Body of pancreas (tissue), 4 donors: ENCODE measurements around the gene PBX2. TPM values are rescaled to one million over a fixed set of nuclear protein-coding genes. Genes with fewer than 3 reads are reported as not detected.

ENCODE experiments used
- ATAC-seq: fragments of 150-250 bp; one replicate; pipeline ENCODE4 v1.9.1; 2016
- DNase-seq, 4 donors: peaks; one replicate each; pipeline ENCODE4 v3.0.0-alpha.2; 2019
- H3K27ac ChIP-seq, 4 donors: fragments of 200-600 bp; sonication (generic); 1 replicate in 3 of 4; 2 replicates in 1 of 4; pipeline versions ENCODE4 v1.5.1 to v1.6.1; 2016 to 2019; ENCODE audit warnings: mild to moderate bottlenecking in 1 of 4, mixed read lengths in 1 of 4, moderate library complexity in 1 of 4
- H3K27me3 ChIP-seq, 2 donors: fragments of 200-600 bp; sonication (generic); one replicate each; pipeline ENCODE4 v1.6.0; 2016; ENCODE audit warnings: mild to moderate bottlenecking in 1 of 2
- H3K36me3 ChIP-seq, 2 donors: fragments of 200-600 bp; sonication (generic); replicated peaks in 1 of 2; 2 replicates each; pipeline ENCODE4 v1.5.1; 2016; ENCODE audit warnings: low read depth in 2 of 2; ENCODE audit not compliant: insufficient read depth in 1 of 2
- H3K4me1 ChIP-seq: fragments of 200-600 bp; sonication (generic); one replicate; pipeline ENCODE4 v1.6.0; 2016
- H3K4me3 ChIP-seq, 2 donors: fragments of 200-600 bp; sonication (generic); 1 replicate in 1 of 2; 2 replicates in 1 of 2; pipeline ENCODE4 v1.5.1; 2016 to 2019
- H3K9me3 ChIP-seq, 3 donors: fragments of 200-600 bp; sonication (generic); 1 replicate in 2 of 3; 2 replicates in 1 of 3; pipeline ENCODE4 v1.5.1; 2016
- POLR2A ChIP-seq, 3 donors: fragments of 450-650 bp; IDR thresholded peaks; one replicate each; pipeline ENCODE4 v1.6.1; 2016; ENCODE audit warnings: antibody characterized with exemption in 3 of 3, mild to moderate bottlenecking in 2 of 3
- WGBS, 2 donors: methylation state at CpG; one replicate each; pipeline ENCODE4 v1.1.5; 2017; 5-methylcytosine and 5-hydroxymethylcytosine counted together
- intact Hi-C: fragments of 100-400 bp; cut with DNase I; formaldehyde crosslinking; loops from one replicate; pipeline ENCODE4 v1.15.1; 2023
- total RNA-seq, 2 donors: library from RNA; depleted of rRNA; stranded (reverse); fragments of >200 nt; gene quantifications; one replicate each; pipeline ENCODE4 v1.1.0, GENCODE V29; 2016
- TF ChIP-seq, protein P1 (sequence below), 7 experiments: fragments of 450-650 bp in 4 of 7; fragments of 200-600 bp in 3 of 7; sonication (generic) in 3 of 7; IDR thresholded peaks; one replicate each; pipeline ENCODE4 v1.5.1; 2016 to 2019; ENCODE audit warnings: antibody characterized with exemption in 7 of 7

PBX2 gene
- total RNA-seq, 2 donors from 2014 or later = 28.8 to 31.3 TPM

DNA sequence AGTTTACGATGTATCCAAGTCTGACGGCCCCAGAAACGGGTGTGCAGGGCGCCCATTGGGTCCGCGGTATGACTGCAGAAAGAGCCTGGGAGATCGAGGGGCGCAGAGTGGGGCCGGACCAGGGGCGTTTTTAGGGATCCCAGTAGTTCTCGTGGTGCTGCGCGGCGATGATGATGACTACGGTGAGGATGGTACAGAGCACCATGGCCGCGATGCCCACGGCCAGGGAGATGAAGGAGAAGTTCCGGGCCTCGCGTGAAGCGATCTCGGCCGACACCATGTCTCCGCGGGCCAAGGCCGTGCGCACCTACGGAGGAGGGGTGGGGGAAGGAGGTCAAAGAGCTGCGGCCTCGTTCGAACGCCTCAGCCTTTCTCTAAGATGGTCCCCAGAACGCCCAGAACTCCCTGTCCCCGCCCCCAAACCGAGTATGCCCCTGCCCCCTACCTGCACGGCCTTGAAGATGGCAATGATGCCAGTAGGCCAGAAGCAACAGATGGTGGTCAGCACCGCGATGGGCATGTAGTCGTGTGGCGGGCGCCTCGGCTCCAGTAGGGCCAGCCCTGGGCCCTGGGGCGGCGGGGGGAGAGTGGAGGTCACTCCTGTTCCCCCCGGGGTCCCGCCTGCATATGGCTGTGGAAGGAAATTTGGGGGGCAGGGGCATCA lies 40.8 kb downstream of the PBX2 start:
- no peak for DNase-seq
- no peaks in the 10 kb centered on the region for H3K36me3 ChIP-seq
- H3K4me3 ChIP-seq = no peak overlapping the region
- peaks cover 23% of the 10 kb centered on the region for H3K4me1 ChIP-seq
- H3K27me3 ChIP-seq = peaks cover 0 to 8% of the 10 kb centered on the region in 2 donors
- TF ChIP-seq POLR2A (IDR thresholded peaks at IDR 0.05) = no peak
- TF ChIP-seq, protein P1, sequence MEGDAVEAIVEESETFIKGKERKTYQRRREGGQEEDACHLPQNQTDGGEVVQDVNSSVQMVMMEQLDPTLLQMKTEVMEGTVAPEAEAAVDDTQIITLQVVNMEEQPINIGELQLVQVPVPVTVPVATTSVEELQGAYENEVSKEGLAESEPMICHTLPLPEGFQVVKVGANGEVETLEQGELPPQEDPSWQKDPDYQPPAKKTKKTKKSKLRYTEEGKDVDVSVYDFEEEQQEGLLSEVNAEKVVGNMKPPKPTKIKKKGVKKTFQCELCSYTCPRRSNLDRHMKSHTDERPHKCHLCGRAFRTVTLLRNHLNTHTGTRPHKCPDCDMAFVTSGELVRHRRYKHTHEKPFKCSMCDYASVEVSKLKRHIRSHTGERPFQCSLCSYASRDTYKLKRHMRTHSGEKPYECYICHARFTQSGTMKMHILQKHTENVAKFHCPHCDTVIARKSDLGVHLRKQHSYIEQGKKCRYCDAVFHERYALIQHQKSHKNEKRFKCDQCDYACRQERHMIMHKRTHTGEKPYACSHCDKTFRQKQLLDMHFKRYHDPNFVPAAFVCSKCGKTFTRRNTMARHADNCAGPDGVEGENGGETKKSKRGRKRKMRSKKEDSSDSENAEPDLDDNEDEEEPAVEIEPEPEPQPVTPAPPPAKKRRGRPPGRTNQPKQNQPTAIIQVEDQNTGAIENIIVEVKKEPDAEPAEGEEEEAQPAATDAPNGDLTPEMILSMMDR (IDR thresholded peaks at IDR 0.05) = peak in 1 of 7 experiments; percentile 1
- no peak for ATAC-seq
- 25 to 35% methylated on average over 11 to 46 of the region's 47 CpGs for WGBS, 2 donors
- H3K9me3 ChIP-seq = no peaks in the 10 kb centered on the region
- no peak overlapping the region for H3K27ac ChIP-seq
- intact Hi-C loops = no loop called here

- H3K4me1 ChIP-seq = peaks cover 20% of the 10 kb centered on the region
- no peak overlapping the region for H3K27ac ChIP-seq
- peak; percentile 86 for ATAC-seq
- no peaks in the 10 kb centered on the region for H3K9me3 ChIP-seq
- H3K36me3 ChIP-seq = no peaks in the 10 kb centered on the region
- DNase-seq = peak; percentile 71 to 84 (median 80)
- 11 to 20% methylated on average over 35 to 39 of the region's 39 CpGs for WGBS, 2 donors
- TF ChIP-seq, protein P1 (IDR thresholded peaks at IDR 0.05) = peak in 5 of 7 experiments; percentile 4 to 26 (median 18)
- no peak for TF ChIP-seq POLR2A (IDR thresholded peaks at IDR 0.05)
- peak overlapping the region in 1 of 2 donors; percentile 5 for H3K4me3 ChIP-seq
- H3K27me3 ChIP-seq = peaks cover 0 to 8% of the 10 kb centered on the region in 2 donors
- intact Hi-C loops = no loop called here
Measured at GRCh38 chr6:32148289-32149091, 41.5 kb downstream of the PBX2 start.

DNA sequence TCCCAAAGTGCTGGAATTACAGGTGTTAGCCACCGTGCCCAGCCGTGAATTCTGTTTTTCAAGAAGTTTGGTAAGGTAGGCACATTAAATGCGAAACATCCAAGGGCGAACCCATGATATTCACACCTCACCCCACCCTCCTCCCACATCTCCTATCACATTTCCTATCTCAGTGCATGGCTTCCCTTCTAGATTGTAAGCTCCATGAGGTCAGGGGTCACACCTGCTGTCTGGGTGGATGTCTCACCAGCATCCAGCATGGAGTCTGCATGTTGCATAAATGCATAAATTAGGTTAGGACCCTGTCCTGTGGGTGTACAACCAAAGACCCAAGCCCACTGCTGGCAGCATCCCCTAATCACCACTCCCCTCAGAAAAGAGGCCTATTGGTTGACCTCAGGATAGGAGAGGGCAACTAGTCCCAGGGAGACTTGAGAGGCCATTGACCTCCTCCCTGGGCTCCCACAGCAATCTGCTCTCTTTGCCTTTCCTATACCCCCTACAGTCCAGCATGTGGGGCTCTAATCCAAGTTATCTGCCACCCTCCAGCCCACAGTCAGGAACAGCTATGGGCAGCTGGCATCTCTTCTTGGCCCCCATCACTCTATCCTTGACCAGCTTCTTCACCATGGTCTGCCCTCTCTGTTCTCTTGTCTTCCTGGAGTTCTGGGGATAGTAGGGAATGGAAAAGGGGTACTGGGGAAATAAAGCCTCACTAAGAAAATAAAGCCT lies 42.4 kb downstream of the PBX2 start:
- 85% methylated on average over 4 of the region's 4 CpGs for WGBS, 2 donors
- DNase-seq = no peak
- intact Hi-C loops = no loop called here
- ATAC-seq = no peak
- peaks cover 0 to 8% of the 10 kb centered on the region in 2 donors for H3K27me3 ChIP-seq
- H3K36me3 ChIP-seq = no peaks in the 10 kb centered on the region
- peaks cover 13% of the 10 kb centered on the region for H3K4me1 ChIP-seq
- no peak for TF ChIP-seq POLR2A (IDR thresholded peaks at IDR 0.05)
- TF ChIP-seq, protein P1 (IDR thresholded peaks at IDR 0.05) = no peak
- no peaks in the 10 kb centered on the region for H3K9me3 ChIP-seq
- H3K4me3 ChIP-seq = no peak overlapping the region
- H3K27ac ChIP-seq = no peak overlapping the region

DNA sequence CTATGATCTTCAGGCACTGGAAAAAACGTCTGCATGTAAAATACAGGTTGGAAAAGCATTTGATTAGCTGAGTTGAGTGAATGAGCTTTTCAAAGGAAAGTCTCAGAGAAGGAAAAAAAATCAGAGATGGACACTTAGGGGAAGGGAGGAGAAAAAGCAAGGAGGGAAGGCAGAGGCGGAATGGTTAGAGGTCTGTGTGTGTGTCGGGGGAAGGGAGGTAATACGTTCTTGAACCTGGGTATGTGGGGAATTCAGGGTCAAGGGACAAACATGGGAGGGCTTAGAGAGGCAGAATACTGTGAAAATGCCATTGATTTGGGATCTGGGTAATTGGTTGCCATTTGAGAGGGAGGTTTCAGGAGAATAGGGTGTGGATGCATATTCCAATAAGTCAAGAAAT lies 43.3 kb downstream of the PBX2 start:
- H3K27me3 ChIP-seq = peaks cover 0 to 8% of the 10 kb centered on the region in 2 donors
- DNase-seq (no peak), ATAC-seq (no peak)
- TF ChIP-seq POLR2A (IDR thresholded peaks at IDR 0.05) = no peak
- TF ChIP-seq, protein P1 (IDR thresholded peaks at IDR 0.05) = no peak
- no peak overlapping the region for H3K27ac ChIP-seq
- 32 to 44% methylated on average over 4 of the region's 4 CpGs for WGBS, 2 donors
- H3K4me1 ChIP-seq = peaks cover 13% of the 10 kb centered on the region
- no peak overlapping the region for H3K4me3 ChIP-seq
- H3K9me3 ChIP-seq = no peaks in the 10 kb centered on the region
- intact Hi-C loops = no loop called here
- H3K36me3 ChIP-seq = no peaks in the 10 kb centered on the region
